Measurements from ENCODE around the gene TOX4. TPM values are rescaled to one million over a fixed set of nuclear protein-coding genes. Genes with fewer than 3 reads are reported as not detected.

Gene TOX4
- total and polyA plus RNA-seq, 9 of the 15 experiments (the other 6 are each of a cell fraction or from before 2014, with no cell fraction given) = 9.9 to 76.5 (median 41.0) TPM

GRCh38 chr14:21455912-21456667 is 20.9 kb upstream of the TOX4 start, which contains the start of gene CHD8 (continued):
- TF ChIP-seq GABPA (tag; conservative IDR thresholded peaks at IDR 0.05; ENCODE audit: low read depth) (peak; percentile 87), TEAD4 (IDR thresholded peaks at IDR 0.05; ENCODE audit: low read length) (no peak), TEAD4 (CRISPR knock-in tag; IDR thresholded peaks at IDR 0.05; ENCODE audit: borderline replicate concordance) (no peak), KHSRP (IDR thresholded peaks at IDR 0.05) (no peak), ZNF699 (CRISPR knock-in tag; IDR thresholded peaks at IDR 0.05; ENCODE audit: insufficient replicate concordance) (no peak), ZNF77 (CRISPR knock-in tag; IDR thresholded peaks at IDR 0.05) (no peak), CBX5 (IDR thresholded peaks at IDR 0.05; ENCODE audit: borderline replicate concordance, low read depth) (no peak), SREBF1 (IDR thresholded peaks at IDR 0.05; ENCODE audit: borderline replicate concordance, low read depth, low read length) (no peak), COPS2 (conservative IDR thresholded peaks at IDR 0.05) (no peak), ZNF318 (IDR thresholded peaks at IDR 0.05; ENCODE audit: borderline replicate concordance in 1 of 2, low read depth in 1 of 2) (no peak), MTA1 (IDR thresholded peaks at IDR 0.05; ENCODE audit: borderline replicate concordance) (no peak), FOSL1 (tag; conservative IDR thresholded peaks at IDR 0.05) (0 out of 2 replicates have a peak, but pooled peaks have one; percentile 17), BRCA1 (IDR thresholded peaks at IDR 0.05) (no peak), BRCA1 (CRISPR knock-in tag; IDR thresholded peaks at IDR 0.05) (no peak), POLR2B (IDR thresholded peaks at IDR 0.05; ENCODE audit: low read depth, partially characterized antibody) (peak; percentile 61), ILF3 (IDR thresholded peaks at IDR 0.05; ENCODE audit: borderline replicate concordance) (peak; percentile 88; the same call in 1 of the 2 replicates), ELF1 (tag; IDR thresholded peaks at IDR 0.05) (peak; percentile 92), NCOR1 (IDR thresholded peaks at IDR 0.05) (peak; percentile 30)
- TF ChIP-seq, protein P1, sequence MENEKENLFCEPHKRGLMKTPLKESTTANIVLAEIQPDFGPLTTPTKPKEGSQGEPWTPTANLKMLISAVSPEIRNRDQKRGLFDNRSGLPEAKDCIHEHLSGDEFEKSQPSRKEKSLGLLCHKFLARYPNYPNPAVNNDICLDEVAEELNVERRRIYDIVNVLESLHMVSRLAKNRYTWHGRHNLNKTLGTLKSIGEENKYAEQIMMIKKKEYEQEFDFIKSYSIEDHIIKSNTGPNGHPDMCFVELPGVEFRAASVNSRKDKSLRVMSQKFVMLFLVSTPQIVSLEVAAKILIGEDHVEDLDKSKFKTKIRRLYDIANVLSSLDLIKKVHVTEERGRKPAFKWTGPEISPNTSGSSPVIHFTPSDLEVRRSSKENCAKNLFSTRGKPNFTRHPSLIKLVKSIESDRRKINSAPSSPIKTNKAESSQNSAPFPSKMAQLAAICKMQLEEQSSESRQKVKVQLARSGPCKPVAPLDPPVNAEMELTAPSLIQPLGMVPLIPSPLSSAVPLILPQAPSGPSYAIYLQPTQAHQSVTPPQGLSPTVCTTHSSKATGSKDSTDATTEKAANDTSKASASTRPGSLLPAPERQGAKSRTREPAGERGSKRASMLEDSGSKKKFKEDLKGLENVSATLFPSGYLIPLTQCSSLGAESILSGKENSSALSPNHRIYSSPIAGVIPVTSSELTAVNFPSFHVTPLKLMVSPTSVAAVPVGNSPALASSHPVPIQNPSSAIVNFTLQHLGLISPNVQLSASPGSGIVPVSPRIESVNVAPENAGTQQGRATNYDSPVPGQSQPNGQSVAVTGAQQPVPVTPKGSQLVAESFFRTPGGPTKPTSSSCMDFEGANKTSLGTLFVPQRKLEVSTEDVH (IDR thresholded peaks at IDR 0.05; ENCODE audit: low read depth, partially characterized antibody) = no peak
